ENCODE measurements around the gene RLF.

DNA sequence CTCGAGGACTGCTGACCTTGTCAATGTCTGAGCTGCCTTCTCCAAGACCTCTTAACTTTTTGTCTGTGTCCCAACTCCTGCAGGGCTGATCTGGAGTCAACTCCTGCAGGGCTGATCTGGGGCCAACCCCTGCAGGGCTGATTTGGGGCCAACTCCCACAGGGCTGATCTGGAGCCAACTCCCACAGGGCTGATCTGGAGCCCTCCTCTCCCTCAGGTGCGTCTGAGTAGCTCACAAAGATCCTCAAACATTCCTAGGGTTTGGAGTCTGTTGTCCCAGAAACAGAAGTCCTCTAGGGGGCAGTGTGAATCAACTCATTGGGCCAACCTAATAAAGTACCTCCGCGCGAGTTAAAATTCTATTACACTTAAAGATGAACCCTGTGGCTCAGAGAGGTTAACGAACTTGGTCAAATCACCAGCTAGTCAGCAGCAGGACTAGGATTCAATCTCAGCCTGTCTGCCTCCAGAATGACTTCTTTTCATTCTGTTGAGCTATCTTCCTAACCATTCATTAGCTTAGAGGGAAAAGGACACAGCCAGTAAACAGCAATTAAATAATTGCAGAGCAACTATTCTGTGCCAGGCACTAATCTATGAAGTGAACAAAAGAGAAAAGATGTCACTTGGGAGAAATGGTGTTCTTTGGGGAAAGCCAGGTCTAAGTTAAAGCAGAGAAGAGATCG is 17.2 kb upstream of the RLF start:
- TF ChIP-seq POLR2A (IDR thresholded peaks at IDR 0.05; ENCODE audit: low read depth, low read length) = no peak
- no peak for TF ChIP-seq POLR2AphosphoS5 (IDR thresholded peaks at IDR 0.05; ENCODE audit: low read depth, low read length)
- TF ChIP-seq TAF1 (IDR thresholded peaks at IDR 0.05; ENCODE audit: borderline replicate concordance, low read depth, low read length) = no peak

Measured in GM12892 (cell line).